DMS153 treated with DMSO at 0.1 percent for 48 hours (cell line): ENCODE data around the gene TGFB2.

Experiments used
- DNase-seq: peaks from one replicate; lab custom pipeline; 2025; ENCODE audit not compliant: unreplicated experiment; lab: John Stamatoyannopoulos, UW

Gene TGFB2

DNA sequence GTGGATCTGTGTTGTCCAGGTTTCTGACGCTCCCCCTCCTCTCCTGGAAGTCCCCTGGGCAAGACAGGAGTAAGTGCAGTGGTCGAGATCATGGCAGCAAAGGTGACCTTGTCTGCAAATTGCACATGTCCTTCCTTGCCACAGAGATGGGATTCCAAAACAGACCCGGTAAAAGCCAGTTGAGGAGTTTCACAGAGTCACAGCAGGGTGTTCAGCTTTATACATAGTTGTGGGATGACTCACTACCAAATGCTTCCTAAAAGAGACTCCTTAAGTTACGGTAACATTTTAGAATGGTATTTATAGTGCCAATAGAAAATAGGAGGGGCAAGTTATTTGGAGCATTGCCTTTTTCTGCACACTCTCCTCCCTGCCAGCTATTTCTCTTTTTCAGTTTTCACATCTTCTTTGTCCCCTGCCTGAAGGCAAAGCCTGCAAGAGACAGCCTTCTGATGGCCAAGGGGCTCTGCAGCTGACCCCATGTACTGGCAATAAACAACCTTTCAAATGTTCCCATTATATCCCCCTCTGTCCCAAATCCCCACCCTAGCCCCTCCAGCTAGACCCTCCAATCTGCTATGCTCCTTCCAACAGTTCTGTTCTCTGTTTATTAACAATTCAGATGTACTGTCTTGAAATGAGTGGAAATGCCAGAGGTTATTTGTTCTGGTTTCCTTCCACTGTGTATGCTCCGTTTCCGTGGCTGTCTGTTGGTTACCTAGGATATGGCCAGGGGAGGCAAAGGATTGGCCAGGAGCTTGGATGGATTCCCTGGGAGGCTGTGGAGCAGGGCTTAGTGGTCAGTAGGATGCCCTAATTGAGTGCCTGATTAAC, 115.0 kb downstream of the TGFB2 start:
- DNase-seq, result no peak

DNA sequence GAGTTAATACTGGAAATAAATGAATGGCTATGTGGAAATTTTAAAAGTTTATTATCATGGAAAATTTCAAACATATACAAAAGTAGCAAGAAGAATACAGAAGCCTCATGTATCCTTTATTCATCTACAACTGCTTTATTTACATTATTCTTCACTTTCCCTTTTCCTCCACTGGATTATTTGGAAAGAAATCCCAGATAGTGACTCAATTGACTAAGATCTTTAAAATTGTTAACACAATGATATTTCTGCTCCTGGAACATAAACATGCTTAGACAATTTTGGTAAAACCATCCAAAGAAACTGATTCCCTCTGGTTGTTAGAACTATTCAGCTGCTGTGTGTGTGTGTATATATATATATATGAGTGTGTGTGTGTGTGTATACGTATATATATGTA, 116.2 kb downstream of the TGFB2 start:
- no peak for DNase-seq

DNA sequence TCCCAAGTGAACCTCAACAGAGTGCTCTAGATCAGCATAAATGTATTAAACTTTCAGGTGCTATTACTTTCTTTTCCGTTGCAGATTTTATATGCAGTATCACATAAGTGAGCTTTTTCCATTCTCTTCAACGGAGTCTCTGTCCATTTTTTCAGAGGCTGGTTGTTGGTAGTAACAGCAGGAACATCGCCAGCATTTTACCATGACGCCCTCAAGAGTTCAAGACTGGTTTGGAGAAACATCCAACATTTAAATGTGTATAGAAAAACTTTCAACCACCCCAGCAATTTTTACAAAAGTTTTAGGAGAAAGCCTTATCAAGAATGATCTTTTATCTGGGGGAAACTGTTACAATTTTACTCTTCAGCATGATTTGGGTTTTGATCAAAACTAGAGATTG, 117.0 kb downstream of the TGFB2 start:
- no peak for DNase-seq

DNA sequence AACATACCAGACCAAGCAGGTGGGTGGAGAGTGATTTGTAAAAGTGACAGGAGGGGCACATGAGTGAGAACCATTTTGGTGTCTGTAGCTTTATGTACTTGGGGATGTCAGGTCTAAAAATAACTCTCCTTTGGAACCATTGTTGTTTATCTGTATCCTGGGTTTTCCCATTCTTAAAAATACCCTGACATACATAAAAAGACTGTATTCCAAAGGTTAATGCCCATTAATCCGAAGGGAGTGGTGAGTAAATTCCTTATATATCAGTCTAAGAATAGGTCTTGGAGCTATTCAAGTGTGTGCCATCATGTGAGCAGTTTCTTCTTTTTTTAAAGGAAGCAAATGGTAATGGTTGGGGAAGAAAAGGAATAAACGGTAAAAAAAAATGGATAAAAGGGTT, 117.5 kb downstream of the TGFB2 start:
- no peak for DNase-seq

DNA sequence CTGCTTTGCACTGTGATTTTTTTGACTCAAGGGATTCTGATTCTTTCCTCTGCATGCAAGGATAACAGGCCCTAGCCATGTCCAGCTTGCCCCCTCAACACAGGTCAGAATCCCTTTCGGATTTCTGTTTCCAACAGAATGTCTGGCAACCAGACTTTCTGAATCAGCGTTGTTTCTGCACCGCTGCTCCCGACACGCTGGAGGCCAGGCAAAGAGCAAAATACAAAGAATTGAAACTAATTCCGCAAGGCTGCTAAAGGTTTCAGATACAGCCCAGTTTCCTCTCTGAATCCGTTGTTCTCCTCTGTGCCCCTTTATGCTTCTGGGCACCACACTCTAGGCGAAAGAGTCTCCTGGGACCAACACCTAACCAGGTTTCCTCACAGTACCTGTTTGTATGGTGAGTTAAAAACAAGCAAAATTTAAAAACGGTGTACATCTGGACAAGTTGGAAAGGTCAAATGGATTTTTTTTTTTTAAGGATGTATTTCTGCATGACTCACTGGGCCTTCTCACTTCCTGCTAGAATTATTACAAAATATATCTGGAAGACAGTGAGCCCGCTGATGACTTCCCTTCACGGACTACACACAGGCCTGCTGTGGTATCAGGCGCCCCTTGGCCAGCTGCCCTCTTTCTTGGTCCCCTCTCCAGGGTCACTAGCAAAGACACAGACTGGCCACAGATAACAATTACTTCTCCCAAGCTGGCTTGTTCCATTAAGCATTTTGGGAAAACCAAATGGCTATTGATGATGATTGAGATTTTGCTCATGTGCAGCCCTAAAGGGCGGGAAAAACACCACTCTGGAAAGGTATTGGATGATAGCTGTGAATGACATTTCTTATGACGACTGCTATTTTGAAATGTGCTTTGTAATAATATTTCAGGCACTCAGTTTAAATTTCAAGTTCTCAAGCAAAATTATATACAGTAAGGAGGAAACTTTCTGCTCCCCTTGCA, 118.3 kb downstream of the TGFB2 start:
- DNase-seq, result no peak

DNA sequence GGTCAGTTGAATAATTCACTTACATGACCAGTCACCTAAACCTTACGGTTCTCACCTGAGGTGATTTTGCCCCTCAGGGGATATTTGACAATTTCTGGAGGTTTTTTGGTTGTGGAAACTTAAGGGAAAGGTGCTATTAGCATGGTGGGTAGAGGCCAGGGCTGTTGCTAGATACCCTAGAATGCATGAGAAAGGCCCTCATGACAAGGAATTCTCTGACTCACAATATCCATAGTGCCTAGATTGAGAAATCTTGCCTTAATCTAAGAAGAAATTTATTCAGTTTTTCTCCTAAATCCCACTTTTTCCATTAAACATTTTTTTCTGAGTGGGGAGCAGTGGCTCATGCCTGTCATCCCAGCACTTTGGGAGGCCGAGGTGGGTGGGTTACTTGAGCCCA, 119.7 kb downstream of the TGFB2 start:
- no peak for DNase-seq

DNA sequence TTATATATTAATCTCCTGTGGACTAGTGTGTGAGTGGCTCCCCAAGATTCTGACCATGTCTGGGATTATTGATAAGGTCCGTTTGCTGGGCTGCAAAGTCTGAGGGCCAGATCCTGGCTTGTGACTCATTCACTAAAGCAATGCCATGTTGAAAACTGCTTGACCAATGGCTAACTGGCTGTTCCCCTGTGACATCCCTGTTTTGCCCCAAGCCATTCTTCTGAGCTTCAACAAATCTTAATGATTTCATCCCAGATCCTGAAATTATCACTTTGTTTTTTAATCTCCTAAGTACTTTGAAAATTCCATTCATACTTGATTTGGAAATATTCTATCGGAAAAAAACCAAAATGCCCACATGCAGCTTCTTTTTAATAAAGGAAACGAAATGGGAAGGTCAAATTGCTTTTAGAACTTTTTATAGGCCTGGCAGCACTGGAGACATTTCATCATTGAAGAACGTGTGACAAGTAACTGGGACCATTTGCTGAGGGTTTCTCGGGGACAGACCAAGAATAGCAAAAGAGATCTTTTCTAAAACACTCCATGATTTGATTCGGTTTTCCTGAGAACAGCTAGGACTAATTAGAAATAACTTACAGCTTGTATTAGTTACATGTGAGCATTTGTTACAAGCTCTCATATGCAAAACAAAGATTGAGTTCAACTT, 121.3 kb downstream of the TGFB2 start:
- DNase-seq, result no peak

DNA sequence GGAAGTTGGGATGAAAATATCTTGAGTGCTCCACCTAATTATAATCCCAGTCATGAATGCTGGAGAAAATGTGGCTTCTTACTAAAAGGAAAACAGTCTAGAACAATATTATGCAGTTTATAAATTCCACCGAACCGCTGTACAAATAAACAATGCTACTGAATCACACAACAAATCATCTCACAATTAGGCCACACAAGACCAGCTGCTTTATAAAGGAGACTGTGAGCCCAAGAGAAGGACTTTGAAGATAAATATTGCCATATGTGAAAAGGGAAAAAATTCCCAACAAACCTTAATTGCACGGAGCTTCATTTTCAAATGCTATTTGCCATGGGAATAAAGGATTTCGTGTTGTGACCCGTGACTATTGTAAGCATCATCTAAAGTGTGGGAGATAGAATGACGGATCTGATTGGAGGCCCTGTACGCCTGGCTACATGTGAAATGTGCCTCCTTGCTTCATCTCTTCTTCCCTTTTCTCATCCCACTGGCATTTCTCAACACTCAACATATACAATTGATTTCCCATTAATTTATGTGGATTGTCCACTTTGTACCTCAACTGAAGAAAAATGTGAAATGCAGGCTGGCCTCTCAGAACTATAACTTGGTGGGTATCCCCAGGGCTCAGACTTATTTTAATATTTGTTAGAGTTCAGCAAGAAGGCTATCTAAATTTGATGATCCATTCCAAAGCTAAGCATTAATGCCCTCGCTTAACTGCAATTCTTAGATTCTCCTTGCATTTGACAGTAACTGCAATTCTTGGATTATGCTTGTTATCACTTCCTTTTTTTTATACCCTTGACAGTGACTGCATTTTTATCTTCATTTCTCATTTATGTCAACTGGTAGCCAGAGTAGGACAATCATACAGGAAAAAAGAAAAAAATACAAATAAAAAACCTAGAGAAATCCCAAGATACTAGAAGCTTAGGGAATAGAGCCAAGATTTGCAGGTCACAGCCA, 122.3 kb downstream of the TGFB2 start:
- no peak for DNase-seq

DNA sequence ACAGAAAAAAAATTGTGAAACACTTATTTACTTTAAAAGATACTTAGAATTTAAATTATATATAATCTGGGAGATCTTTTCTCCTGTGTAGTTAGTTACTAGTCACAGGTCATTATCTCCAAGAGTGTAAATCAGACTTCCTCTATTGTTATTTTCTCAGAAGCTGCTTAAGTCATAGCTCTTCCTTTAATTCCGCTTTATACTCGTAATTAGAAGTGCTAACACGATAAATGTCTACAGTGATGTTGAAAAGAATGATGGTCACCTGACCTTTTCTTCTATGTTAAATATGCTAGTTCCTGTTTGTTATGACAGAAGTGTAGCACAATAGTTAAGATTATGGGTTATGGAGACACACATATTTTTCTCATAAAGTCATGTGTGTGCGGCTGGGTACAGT, 123.6 kb downstream of the TGFB2 start:
- DNase-seq, result no peak

DNA sequence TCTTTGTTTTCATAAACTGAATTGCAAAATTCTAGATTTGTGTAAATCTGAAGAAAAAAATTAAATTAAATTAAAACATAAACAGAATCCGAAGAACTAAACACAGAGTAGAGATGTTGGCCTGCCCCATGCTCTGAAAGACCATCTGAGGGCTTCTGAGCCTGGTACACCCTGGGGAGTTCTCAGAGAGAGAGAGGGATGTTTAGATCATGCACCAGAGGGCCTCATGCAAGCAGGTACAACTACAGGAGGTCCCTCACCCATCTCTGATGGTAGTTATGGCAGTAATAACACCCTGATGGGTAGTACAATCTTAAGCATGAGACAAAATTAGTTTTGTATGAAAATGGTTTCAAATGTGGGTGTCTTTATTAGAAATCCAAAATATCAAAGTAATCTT, 127.7 kb downstream of the TGFB2 start:
- no peak for DNase-seq

DNA sequence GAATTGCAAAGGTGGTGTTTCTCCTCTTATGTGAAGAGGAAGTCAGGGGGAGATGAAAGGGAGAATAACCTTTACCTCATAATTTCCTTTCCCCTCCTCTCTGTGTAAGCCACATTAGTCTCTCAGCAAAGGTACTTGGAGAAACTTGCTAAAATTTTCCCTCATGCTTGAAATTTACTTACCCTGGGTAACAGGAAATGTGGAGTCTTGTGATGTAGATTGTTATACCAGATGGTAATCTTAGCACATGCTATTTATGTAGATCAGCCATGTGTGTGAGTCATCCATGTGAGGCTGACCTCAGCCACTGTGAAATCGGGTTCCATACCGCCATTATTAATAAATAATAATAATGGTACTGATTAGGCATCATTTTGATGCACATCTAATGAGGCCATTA, 128.4 kb downstream of the TGFB2 start:
- DNase-seq, result no peak

DNA sequence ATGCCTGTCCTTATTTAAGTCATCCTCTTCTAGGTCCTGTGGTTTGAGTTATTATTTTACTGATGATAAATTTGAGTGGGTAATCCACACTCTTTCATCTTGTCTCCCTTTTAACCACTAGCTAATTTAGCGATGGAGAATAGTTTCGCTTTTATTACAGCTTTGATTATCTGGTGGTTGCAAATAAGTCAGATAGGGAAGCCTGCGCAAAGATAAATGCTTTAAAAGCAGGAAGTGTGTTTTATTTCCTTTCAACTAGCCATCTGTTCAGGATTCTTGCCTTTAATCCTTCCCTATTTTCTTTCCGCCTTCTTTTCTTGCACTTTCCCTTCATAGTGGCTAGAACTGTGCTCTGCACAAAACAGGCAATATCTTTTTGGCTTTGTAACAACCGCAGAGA, 129.0 kb downstream of the TGFB2 start:
- no peak for DNase-seq

DNA sequence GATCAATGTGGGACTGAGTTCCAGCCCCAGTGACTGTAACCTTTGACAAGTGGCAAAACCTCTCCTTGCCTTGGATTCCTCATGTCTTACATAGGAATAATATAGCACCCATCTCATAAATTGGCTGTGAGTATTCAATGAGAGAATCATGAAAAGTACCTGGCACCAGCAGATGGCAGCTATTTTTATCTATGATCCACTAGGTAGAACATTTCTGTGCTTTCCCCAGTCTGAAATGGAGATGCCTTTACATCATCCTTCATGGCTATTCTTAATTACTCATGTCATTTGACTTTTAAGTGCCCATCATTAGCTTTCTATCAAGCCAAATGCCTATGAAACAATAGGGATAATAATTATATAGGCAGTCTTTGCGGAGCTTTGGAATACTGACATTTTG, 130.1 kb downstream of the TGFB2 start:
- DNase-seq, result no peak

DNA sequence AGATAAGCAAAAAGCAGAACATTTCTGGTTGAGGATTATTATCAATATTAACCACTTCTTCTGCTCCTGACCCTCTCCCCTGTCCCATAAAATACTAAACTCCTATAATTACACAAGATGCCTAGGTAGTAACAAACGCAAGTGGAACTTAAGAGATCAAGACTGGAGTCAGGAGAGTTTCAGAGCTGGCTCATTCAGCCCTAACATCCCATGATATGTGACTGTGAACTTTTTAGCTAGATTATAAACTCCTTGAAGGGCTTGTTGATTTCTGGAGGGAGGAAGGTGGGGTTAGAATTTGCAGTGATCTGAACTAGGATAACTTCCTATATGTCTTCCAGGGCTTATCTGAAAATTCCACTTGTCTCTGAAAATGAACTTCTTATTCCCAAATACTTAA, 130.6 kb downstream of the TGFB2 start:
- DNase-seq, result no peak

DNA sequence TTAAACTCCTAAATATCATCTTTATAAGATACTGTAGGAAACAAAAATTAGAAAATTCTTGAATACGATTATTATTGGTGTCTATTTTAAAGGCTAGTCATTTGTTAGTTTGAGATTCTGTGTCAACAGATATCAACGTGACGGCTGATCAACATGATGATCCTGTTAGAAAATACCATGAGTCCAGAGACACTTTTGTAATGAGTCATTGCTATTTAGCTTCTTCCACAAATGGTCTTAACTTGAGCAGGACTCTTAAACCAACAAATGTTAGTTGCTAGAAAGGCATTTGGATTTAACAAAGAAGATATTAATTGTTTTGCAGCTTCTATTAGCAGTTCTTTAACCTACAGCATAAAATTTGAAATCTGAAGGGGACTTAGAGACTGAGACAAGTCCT, 131.2 kb downstream of the TGFB2 start:
- DNase-seq, result no peak

DNA sequence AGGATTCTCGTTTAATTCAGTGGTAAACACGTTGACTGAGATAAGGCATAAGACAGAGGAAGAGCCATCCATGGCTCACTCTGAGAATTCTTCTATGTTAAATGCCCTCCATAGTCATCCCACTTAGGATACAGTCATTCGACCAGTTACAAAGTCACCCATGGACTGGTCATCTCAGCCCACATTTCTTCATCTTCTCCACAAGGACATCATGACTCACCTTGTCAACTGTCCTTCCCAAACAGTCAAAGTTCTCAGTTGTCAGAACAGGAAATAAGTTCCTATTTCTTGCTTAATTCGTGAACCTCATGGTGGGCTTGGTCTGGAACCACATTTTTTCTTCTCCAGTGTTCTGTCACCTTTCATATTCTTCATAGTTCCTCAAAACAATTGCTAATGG, 133.2 kb downstream of the TGFB2 start:
- no peak for DNase-seq

DNA sequence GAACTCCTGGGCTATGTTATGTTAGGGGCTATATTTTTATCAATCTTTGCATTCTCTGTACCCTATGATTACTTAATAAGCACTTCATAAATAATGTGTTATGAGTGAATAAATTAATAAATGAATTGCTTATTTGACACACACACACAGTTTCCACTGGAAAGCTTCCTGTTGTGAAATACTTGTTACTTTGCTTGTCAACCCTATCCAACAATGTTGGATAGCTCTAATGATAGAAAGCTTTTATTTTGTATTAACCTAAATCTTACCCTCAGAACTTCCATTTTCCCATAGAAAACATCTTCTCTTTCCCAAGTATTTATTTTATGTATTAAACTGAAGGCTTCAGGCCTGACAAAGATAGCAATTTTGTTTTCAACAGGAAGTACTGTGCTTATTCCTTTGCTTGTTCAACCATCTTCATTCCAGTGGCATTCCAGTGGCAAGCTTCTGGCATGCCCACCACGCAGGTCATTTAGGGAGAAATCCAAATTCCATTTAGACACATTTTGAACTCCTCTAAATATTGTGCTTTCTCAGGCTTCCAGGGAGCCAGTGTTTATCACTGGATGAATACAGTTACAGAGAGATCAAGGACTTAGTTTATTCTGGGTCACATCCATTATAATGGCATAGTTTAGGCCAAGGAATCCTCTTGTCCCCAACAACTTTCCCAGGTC, 134.4 kb downstream of the TGFB2 start:
- DNase-seq, result no peak

DNA sequence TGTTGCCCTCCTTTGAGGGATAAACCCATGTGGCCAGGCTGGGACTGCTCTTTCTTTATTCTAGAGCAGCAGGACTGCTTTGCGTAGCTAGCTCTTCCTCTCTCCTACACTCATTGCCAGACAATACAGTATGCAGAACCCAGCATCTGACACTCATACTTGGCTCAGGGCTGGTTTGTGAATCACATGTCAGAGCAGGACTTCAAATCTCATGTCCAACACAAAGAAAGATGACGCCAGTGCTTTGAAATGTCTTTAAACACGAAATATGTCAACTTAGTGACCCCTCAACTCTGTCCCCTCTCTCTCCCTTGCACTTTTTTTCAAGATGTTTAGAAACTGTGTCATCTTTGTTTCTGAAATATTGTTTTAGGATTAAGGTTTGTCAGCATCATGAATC, 135.0 kb downstream of the TGFB2 start:
- no peak for DNase-seq

DNA sequence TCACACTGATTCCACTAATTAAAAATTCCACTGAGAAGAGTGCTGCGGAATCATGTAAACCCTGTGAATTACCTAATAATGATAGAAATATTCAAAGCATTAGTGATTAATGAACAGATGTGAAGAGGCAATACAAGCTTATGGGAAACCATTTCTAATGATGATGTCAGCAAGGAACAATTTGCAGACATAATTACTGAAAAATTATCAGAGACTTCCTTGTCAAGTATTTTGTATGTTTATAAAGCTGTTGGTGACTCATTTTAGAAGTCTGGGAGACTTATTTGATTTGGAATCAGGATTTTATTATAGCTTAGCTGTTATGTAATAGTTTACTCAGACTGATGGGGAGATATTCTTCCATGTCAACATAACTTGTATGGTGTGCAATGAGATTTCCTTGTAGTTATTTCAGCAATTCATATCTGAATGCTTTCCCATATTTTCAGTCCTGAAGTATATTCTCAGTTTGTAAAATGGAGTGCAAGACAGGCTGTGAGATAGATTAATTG, 135.5 kb downstream of the TGFB2 start:
- no peak for DNase-seq
